Testis (tissue), 3 donors: ENCODE data around the gene SPRR1A. TPM values are rescaled to one million over a fixed set of nuclear protein-coding genes. Genes with fewer than 3 reads are reported as not detected.

Experiments
- DNase-seq: peaks from one replicate; pipeline ENCODE4 v3.0.0-alpha.2; 2019
- H3K27ac ChIP-seq, 2 donors: fragments of 200-600 bp; sonication (generic); one replicate each; pipeline ENCODE4 v1.5.1; 2019
- H3K27me3 ChIP-seq: fragments of 200-600 bp; sonication (generic); one replicate; pipeline ENCODE4 v1.5.1; 2019
- H3K36me3 ChIP-seq: fragments of 200-600 bp; sonication (generic); one replicate; pipeline ENCODE4 v1.5.1; 2017; ENCODE audit warnings: low read depth; ENCODE audit errors: missing control alignments
- H3K4me1 ChIP-seq: fragments of 200-600 bp; sonication (generic); one replicate; pipeline ENCODE4 v1.5.1; 2019
- H3K4me3 ChIP-seq, 2 donors: fragments of 200-600 bp; sonication (generic); one replicate each; pipeline ENCODE4 v1.5.1; 2017 to 2019
- H3K9me3 ChIP-seq: fragments of 200-600 bp; sonication (generic); one replicate; pipeline ENCODE4 v1.5.1; 2017
- CTCF ChIP-seq, 3 experiments: fragments of 450-650 bp in 2 of 3; fragments of 200-600 bp in 1 of 3; sonication (generic) in 1 of 3; IDR thresholded peaks; one replicate each; pipeline ENCODE4 v1.5.1; 2016 to 2019; ENCODE audit warnings: antibody characterized with exemption in 3 of 3, mild to moderate bottlenecking in 2 of 3, moderate library complexity in 1 of 3
- POLR2A ChIP-seq: fragments of 450-650 bp; IDR thresholded peaks from one replicate; pipeline ENCODE4 v1.6.1; 2017; ENCODE audit warnings: antibody characterized with exemption, mild to moderate bottlenecking, moderate library complexity
- WGBS, 2 donors: methylation state at CpG; one replicate each; pipeline ENCODE4 v1.1.5; 2018; 5-methylcytosine and 5-hydroxymethylcytosine counted together
- intact Hi-C: fragments of 100-400 bp; cut with DNase I; formaldehyde crosslinking; loops from one replicate; pipeline ENCODE4 v1.15.1; 2023; ENCODE audit warnings: low total_unique reads
- polyA plus RNA-seq: library from polyadenylated mRNA; stranded (reverse); fragments of 350-450 nt; fragmentation: Illumina TruSeq; extraction: RNeasy Lipid Tissue Mini Kit (QIAGEN cat#74804); gene quantifications from one replicate; pipeline ENCODE4 v1.2.3, GENCODE V29; 2014; ENCODE audit warnings: low read depth, low replicate concordance; ENCODE audit not compliant: insufficient read depth
- total RNA-seq, 2 donors: library from RNA; depleted of rRNA; stranded (reverse); fragments of >200 nt; gene quantifications; one replicate each; pipeline ENCODE4 v1.2.3, GENCODE V29; 2016

The SPRR1A gene
- total and polyA plus RNA-seq, 3 donors from 2014 or later: not detected

GRCh38 chr1:152986578-152986977, 2.7 kb downstream of the SPRR1A start:
- Histone ChIP-seq H3K4me1 (no peaks in the 10 kb centered on the region), H3K27me3 (no peaks in the 10 kb centered on the region), H3K9me3 (no peaks in the 10 kb centered on the region), H3K27ac (no peak overlapping the region), H3K36me3 (no peaks in the 10 kb centered on the region), H3K4me3 (no peak overlapping the region)
- 90 to 96% methylated on average over 2 of the region's 2 CpGs for WGBS, 2 donors
- intact Hi-C loops: no loop called here
- TF ChIP-seq CTCF (IDR thresholded peaks at IDR 0.05): no peak
- TF ChIP-seq POLR2A: no peak
- DNase-seq: no peak

DNA sequence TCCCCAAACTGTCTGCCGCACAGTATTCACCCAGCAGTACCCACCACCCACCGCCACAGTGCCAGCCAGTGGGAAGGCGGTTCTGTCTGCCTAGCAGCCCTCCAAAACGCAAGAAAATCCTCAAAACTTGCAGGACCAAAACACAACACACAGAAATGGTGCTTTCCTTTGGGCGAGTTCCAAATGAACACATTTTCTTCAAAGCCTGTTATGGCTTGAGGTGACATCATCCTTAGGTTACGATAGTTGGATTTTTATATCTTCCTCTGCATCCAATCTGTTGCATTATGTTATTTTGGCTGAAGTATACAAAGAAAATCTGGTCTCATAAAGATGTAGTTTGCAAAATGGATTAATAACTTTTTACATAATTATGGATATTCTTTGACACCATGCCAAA, 9.3 kb downstream of the SPRR1A start:
- Histone ChIP-seq H3K4me3 (no peak overlapping the region), H3K4me1 (no peaks in the 10 kb centered on the region), H3K36me3 (no peaks in the 10 kb centered on the region), H3K27me3 (no peaks in the 10 kb centered on the region), H3K9me3 (no peaks in the 10 kb centered on the region), H3K27ac (no peak overlapping the region)
- intact Hi-C loops: no loop called here
- DNase-seq: no peak
- WGBS, 2 donors: 70 to 81% methylated on average over 6 of the region's 6 CpGs
- TF ChIP-seq POLR2A: no peak
- TF ChIP-seq CTCF (IDR thresholded peaks at IDR 0.05): no peak

DNA sequence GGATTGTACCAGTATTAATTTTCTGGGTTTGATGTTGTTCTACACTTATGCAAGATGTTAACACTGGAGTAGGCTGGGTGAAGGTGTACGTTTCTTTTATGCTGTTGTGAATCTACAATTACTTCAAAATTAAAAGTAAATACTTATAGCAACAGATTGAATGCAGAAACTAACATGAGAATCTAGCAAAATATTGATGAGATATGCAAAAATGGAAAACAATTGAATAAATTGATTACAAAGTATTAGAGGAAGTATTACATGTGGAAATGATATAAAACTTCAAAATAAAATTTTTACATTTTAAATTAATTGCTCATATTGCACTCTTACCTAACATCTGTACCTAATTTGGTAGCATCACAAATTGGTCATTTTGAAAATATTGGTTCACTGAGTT, 12.0 kb downstream of the SPRR1A start:
- no peaks in the 10 kb centered on the region for H3K36me3 ChIP-seq
- H3K4me1 ChIP-seq: no peaks in the 10 kb centered on the region
- 33 to 38% methylated on average over 1 of the region's 1 CpG for WGBS, 2 donors
- H3K9me3 ChIP-seq: no peaks in the 10 kb centered on the region
- TF ChIP-seq CTCF (IDR thresholded peaks at IDR 0.05) (no peak), POLR2A (no peak)
- no peak overlapping the region for H3K27ac ChIP-seq
- H3K4me3 ChIP-seq: no peak overlapping the region
- no peak for DNase-seq
- intact Hi-C loops: no loop called here
- H3K27me3 ChIP-seq: no peaks in the 10 kb centered on the region

DNA sequence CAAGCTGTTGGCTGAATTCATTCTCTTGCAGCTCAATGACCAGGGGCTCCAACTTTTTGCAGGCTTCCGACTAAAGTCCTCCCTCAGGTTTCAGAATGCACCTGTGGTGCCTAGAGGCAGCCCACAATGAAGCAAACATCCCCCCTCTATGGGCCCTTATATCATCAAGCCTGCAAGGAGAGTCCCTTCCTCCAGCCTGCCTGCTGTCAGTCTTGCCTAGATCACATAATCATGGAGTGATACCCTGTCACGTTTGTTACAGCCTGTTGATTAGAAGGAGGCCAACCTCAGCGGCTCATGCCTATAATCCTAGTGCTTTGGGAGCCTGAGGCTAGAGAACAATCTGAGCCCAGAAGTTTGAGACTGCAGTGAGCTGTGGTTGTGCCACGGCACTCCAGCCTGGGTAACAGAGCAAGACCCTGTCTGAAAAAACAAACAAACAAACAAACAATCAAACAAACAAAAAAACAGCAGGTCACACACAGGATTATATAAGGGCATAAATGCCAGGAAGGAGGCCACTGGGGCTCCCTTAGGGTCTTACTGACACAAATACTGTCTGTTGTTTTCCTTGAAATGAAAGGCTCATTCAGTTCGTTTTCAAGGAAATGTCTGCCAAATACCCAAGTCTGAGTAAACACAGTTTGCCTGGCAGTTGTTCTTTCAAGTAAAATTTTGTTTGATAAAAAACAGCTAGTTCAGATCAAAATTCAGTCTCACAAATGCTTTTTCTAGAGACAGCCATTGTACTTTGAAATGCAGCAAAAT, 12.9 kb downstream of the SPRR1A start:
- TF ChIP-seq POLR2A: no peak
- TF ChIP-seq CTCF (IDR thresholded peaks at IDR 0.05): no peak
- intact Hi-C loops: no loop called here
- WGBS, 2 donors: 40 to 45% methylated on average over 3 to 5 of the region's 5 CpGs
- Histone ChIP-seq H3K9me3 (no peaks in the 10 kb centered on the region), H3K4me1 (no peaks in the 10 kb centered on the region), H3K27me3 (no peaks in the 10 kb centered on the region), H3K36me3 (no peaks in the 10 kb centered on the region), H3K4me3 (no peak overlapping the region), H3K27ac (no peak overlapping the region)
- no peak for DNase-seq

DNA sequence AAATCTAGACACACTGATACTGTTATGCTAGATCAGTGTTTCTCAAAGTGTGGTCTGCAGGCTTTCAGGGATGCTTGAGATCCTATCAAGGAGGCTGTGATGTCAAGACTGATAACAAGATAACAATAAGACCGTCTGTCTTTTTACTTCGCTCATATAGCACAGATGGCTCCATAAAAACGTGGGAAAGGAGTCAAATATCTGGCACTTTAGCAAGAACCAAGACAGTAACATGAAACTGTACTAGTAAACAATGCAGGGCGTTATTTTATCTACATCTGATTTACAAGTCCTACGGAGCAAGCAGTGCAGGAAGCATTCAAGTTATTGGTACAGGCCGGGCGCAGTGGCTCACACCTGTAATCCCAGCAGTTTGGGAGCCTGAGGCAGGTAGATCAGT, 14.0 kb downstream of the SPRR1A start:
- Histone ChIP-seq H3K9me3 (no peaks in the 10 kb centered on the region), H3K36me3 (no peaks in the 10 kb centered on the region), H3K27me3 (no peaks in the 10 kb centered on the region), H3K4me1 (no peaks in the 10 kb centered on the region), H3K4me3 (no peak overlapping the region), H3K27ac (no peak overlapping the region)
- WGBS, 2 donors: 54 to 61% methylated on average over 7 of the region's 7 CpGs
- DNase-seq: no peak
- TF ChIP-seq POLR2A (no peak), CTCF (IDR thresholded peaks at IDR 0.05) (no peak)
- intact Hi-C loops: no loop called here
